ENCODE measurements around the gene PLA2G1B. TPM values are rescaled to one million over a fixed set of nuclear protein-coding genes. Genes with fewer than 3 reads are reported as not detected.

Gene PLA2G1B
- total and polyA plus RNA-seq, 2 of the 13 experiments (the other 11 are each of a cell fraction or from before 2014, with no cell fraction given) = 0.33 to 1.4 TPM

GRCh38 chr12:120376009-120376408, 48.4 kb upstream of the PLA2G1B start:
- in situ Hi-C loops (cut with HindIII; ENCODE audit: extremely low pct_ligation_motif_present, low pct_unique_long_range_greater_than_20kb) (no loop called here), intact Hi-C loops (cut with micrococcal nuclease; ENCODE audit: unreplicated experiment) (no loop called here)
- no peak for FAIRE-seq
- TF ChIP-seq ZBTB8A (CRISPR knock-in tag; IDR thresholded peaks at IDR 0.05; ENCODE audit: borderline replicate concordance, low read depth) (no peak), E2F2 (CRISPR knock-in tag; IDR thresholded peaks at IDR 0.05; ENCODE audit: borderline replicate concordance) (no peak), PTBP1 (IDR thresholded peaks at IDR 0.05; ENCODE audit: low read depth, low read length, poor library complexity, severe bottlenecking) (no peak), ZNF841 (CRISPR knock-in tag; IDR thresholded peaks at IDR 0.05; ENCODE audit: borderline replicate concordance) (no peak), ZMAT3 (CRISPR knock-in tag; conservative IDR thresholded peaks at IDR 0.05) (no peak), HDAC6 (IDR thresholded peaks at IDR 0.05; ENCODE audit: low read depth, low read length) (no peak), KDM1A (CRISPR knock-in tag; IDR thresholded peaks at IDR 0.05) (no peak), SNAPC2 (CRISPR knock-in tag; IDR thresholded peaks at IDR 0.05) (no peak), KDM3A (CRISPR knock-in tag; IDR thresholded peaks at IDR 0.05; ENCODE audit: low read depth) (no peak), TFAP4 (IDR thresholded peaks at IDR 0.05; ENCODE audit: borderline replicate concordance, low read depth) (no peak), BCL3 (CRISPR knock-in tag; IDR thresholded peaks at IDR 0.05) (no peak), FOXK1 (CRISPR knock-in tag; IDR thresholded peaks at IDR 0.05; ENCODE audit: borderline replicate concordance, low read depth) (no peak)
- ChIA-PET POLR2A (interaction anchor here (1.7 kb wide), 1 partner anchor 10 kb away, joined by 4 read pairs; no protein-coding TSS in a partner anchor), CTCF (ENCODE audit: low intra/inter-chr PET ratio, low total read pairs) (no interaction called here)
- Histone ChIP-seq H3K79me2 (ENCODE audit: insufficient read depth, low read length) (no peaks in the 10 kb centered on the region), H3K9ac (ENCODE audit: insufficient read depth, low read depth, low read length) (no peak overlapping the region), H4K20me1 (ENCODE audit: insufficient read depth, low read length) (no peaks in the 10 kb centered on the region), H3K27ac (ENCODE audit: extremely low read length, insufficient read depth, low read length) (no peak overlapping the region), H2AFZ (ENCODE audit: low read length) (no peak overlapping the region), H3K4me3 (replicated peaks in 1 of 3; ENCODE audit: insufficient read depth in 1 of 3, low read depth in 2 of 3, low read length in 3 of 3) (no peak overlapping the region), H3K27me3 (ENCODE audit: control insufficient read depth in 1 of 2, insufficient read depth in 2 of 2, low read length in 2 of 2) (peaks cover 0 to 37% of the 10 kb centered on the region in 2 experiments; a peak in 3 of 5 replicates), H3K9me3 (ENCODE audit: low read length) (no peaks in the 10 kb centered on the region), H3K36me3 (replicated peaks in 1 of 2; ENCODE audit: control insufficient read depth in 1 of 2, insufficient read depth in 2 of 2, low read length in 2 of 2) (no peaks in the 10 kb centered on the region), H3K4me2 (ENCODE audit: low read depth, low read length) (no peak overlapping the region), H3K4me1 (ENCODE audit: insufficient read depth, low read length) (peaks cover 43% of the 10 kb centered on the region)
- 3% methylated on average over 2 of the region's 2 CpGs for WGBS (ENCODE audit: low lambda C conversion rate)
- no peak for ATAC-seq
- no peak for DNase-seq (ENCODE audit: low spot score)
- BruUV-seq (replicated peaks) = no TSS peak
